Tibial nerve (tissue), 4 donors: ENCODE results near the gene RAD51D. TPM values are rescaled to one million over a fixed set of nuclear protein-coding genes. Genes with fewer than 3 reads are reported as not detected.

Experiments
- DNase-seq, 2 donors: peaks; one replicate each; pipeline ENCODE4 v3.0.0-alpha.2; 2019; ENCODE audit warnings: low spot score in 2 of 2
- H3K27ac ChIP-seq, 4 donors: fragments of 200-600 bp; sonication (generic) in 3 of 4; one replicate each; pipeline ENCODE4 v1.5.1; 2017 to 2019; ENCODE audit warnings: mild to moderate bottlenecking in 1 of 4
- H3K27me3 ChIP-seq, 2 donors: fragments of 200-600 bp; sonication (generic) in 1 of 2; one replicate each; pipeline versions ENCODE4 v1.5.1 to v1.6.0; 2017 to 2019
- H3K36me3 ChIP-seq, 3 donors: fragments of 200-600 bp; sonication (generic); one replicate each; pipeline ENCODE4 v1.5.1; 2018 to 2019
- H3K4me1 ChIP-seq, 4 donors: fragments of 200-600 bp; sonication (generic) in 3 of 4; one replicate each; pipeline ENCODE4 v1.5.1; 2017 to 2019
- H3K4me3 ChIP-seq, 4 donors: fragments of 200-600 bp; sonication (generic) in 3 of 4; one replicate each; pipeline ENCODE4 v1.5.1; 2017 to 2019; ENCODE audit warnings: mild to moderate bottlenecking in 1 of 4, moderate library complexity in 1 of 4
- H3K9me3 ChIP-seq, 4 donors: fragments of 200-600 bp; sonication (generic) in 3 of 4; one replicate each; pipeline ENCODE4 v1.5.1; 2017 to 2019
- EP300 ChIP-seq, 2 donors: sonication (generic); formaldehyde crosslinking; IDR thresholded peaks; one replicate each; pipeline ENCODE4 v1.6.1; 2017; ENCODE audit warnings: antibody characterized with exemption in 2 of 2, mild to moderate bottlenecking in 1 of 2
- POLR2A ChIP-seq, 2 donors: fragments of 450-650 bp; IDR thresholded peaks; one replicate each; pipeline ENCODE4 v1.6.1; 2017; ENCODE audit warnings: antibody characterized with exemption in 2 of 2, mild to moderate bottlenecking in 2 of 2, moderate library complexity in 2 of 2
- WGBS, 2 donors: methylation state at CpG; one replicate each; pipeline ENCODE4 v1.1.5; 2018; 5-methylcytosine and 5-hydroxymethylcytosine counted together
- total RNA-seq, 4 donors: library from RNA; depleted of rRNA; stranded (reverse); fragments of >200 nt; gene quantifications; one replicate each; pipeline ENCODE4 v1.1.0, GENCODE V29; 2016
- TF ChIP-seq, protein P1 (sequence below), 5 experiments: fragments of 200-600 bp in 3 of 5; fragments of 450-650 bp in 2 of 5; sonication (generic) in 3 of 5; IDR thresholded peaks; one replicate each; pipeline ENCODE4 v1.5.1; 2016 to 2019; ENCODE audit warnings: antibody characterized with exemption in 5 of 5, mild to moderate bottlenecking in 3 of 5, moderate library complexity in 2 of 5

Gene RAD51D
- 10 to 100 TPM in 2 of 4 donors, 1 to 10 TPM in 2; 7.5 to 19.8 (median 11.9) TPM for total RNA-seq

DNA sequence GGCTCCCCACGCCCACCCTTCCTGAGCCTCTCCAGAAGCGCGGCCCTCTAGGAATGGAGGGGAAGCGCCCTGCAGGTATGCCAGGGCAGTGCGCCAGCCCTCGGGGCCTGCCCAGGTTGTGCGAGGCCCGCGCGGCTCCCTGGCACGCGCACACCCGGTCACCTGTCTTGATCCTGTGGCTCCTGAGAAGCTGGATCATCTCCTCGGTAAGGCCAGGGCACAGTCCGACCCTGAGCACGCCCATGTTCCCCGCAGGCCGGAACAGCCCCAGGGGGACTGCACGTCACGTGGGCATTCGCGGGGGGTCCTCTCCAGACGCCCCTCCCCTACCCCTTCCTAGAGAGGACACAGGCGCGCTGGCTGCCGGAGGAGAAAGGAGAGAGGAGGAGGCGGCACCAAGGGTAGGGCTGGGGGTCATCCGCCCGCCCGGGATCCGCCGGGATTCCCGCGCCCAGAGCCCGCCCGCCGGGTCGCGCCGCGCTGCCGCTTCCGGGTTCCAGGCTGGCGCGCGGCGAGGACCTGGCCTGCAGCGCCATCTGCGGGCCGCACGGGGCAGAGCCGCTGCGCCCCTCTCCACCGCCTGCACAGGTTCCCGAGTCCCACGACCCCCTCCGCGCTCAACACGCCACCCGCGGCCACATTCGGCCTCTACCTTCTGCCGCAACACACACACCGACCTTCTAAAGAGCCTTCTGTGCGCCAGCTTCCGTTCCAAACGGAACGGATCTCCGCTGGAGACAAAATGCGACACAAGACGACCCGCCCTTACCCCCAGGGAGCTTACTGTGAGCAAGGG lies at the start of gene RAD51D:
RAD51D (minus strand) TSS at position 491 of the 796 bp plus-strand sequence; CDS start at position 244, 247 bp downstream.
- peaks cover 0 to 4% (median 0%) of the 10 kb centered on the region in 3 donors for H3K36me3 ChIP-seq
- H3K27me3 ChIP-seq = no peaks in the 10 kb centered on the region
- peak; percentile 46 to 58 for DNase-seq
- peak within 1 kb of the TSS; percentile 37 to 82 (median 78) for H3K27ac ChIP-seq
- 0 to 1% methylated on average over 43 to 53 of the region's 72 CpGs for WGBS, 2 donors
- no peaks in the 10 kb centered on the region for H3K9me3 ChIP-seq
- peaks cover 0 to 22% (median 9%) of the 10 kb centered on the region in 4 donors for H3K4me1 ChIP-seq
- TF ChIP-seq, protein P1, sequence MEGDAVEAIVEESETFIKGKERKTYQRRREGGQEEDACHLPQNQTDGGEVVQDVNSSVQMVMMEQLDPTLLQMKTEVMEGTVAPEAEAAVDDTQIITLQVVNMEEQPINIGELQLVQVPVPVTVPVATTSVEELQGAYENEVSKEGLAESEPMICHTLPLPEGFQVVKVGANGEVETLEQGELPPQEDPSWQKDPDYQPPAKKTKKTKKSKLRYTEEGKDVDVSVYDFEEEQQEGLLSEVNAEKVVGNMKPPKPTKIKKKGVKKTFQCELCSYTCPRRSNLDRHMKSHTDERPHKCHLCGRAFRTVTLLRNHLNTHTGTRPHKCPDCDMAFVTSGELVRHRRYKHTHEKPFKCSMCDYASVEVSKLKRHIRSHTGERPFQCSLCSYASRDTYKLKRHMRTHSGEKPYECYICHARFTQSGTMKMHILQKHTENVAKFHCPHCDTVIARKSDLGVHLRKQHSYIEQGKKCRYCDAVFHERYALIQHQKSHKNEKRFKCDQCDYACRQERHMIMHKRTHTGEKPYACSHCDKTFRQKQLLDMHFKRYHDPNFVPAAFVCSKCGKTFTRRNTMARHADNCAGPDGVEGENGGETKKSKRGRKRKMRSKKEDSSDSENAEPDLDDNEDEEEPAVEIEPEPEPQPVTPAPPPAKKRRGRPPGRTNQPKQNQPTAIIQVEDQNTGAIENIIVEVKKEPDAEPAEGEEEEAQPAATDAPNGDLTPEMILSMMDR (IDR thresholded peaks at IDR 0.05) = peak; percentile 94 to 99 (median 98)
- TF ChIP-seq POLR2A (IDR thresholded peaks at IDR 0.05) (no peak), EP300 (IDR thresholded peaks at IDR 0.05) (peak in 1 of 2 donors; percentile 23)
- peak within 1 kb of the TSS; percentile 71 to 81 (median 78) for H3K4me3 ChIP-seq

DNA sequence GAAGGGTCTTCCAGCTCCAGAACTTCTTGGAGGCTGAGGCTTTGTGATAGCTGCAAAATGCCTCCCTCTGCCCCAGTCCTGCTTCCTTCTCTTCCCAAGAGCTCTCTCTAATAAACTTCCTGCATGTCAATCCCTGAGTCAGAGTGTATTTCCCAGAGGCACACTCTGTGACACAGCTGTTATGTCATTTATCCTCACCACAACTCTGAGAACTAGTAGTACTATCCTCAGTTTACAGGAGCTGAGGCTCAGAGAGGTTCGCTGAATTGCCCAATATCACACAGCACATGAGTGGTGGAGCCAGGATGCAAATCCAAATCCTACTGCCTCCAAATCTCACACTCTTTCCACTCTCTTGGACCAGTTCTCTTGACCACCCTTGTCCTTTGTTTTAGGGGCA lies 48.0 kb upstream of the RAD51D start:
- 67 to 82% methylated on average over 1 of the region's 1 CpG for WGBS, 2 donors
- no peak overlapping the region for H3K4me3 ChIP-seq
- no peak overlapping the region for H3K27ac ChIP-seq
- no peaks in the 10 kb centered on the region for H3K9me3 ChIP-seq
- H3K36me3 ChIP-seq = no peaks in the 10 kb centered on the region
- no peak for DNase-seq
- TF ChIP-seq POLR2A (IDR thresholded peaks at IDR 0.05) = no peak
- TF ChIP-seq EP300 (IDR thresholded peaks at IDR 0.05) = no peak
- TF ChIP-seq, protein P1 (IDR thresholded peaks at IDR 0.05) = no peak
- no peaks in the 10 kb centered on the region for H3K27me3 ChIP-seq
- H3K4me1 ChIP-seq = no peaks in the 10 kb centered on the region

DNA sequence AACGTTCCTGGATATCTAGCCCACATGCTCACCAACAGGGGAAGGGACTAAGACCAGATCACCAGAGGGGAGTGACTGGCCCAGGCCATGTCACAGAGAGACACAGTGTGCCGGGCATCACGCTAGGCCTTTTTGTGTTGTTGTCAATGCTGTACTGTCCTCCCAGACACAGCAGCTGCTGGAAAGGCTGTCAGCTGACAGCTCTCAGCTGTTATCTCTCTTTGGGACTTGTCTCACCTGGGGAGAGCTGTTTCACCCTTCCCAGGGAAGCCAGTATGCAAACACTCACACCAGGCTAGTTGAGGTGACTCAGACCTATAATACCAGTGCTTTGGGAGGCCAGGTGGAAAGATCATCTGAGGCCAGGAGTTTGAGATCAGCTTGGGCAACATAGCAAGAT lies 47.4 kb upstream of the RAD51D start:
- no peaks in the 10 kb centered on the region for H3K9me3 ChIP-seq
- TF ChIP-seq EP300 (IDR thresholded peaks at IDR 0.05) (no peak), POLR2A (IDR thresholded peaks at IDR 0.05) (no peak)
- TF ChIP-seq, protein P1 (IDR thresholded peaks at IDR 0.05) = no peak
- H3K27me3 ChIP-seq = peaks cover 0 to 4% of the 10 kb centered on the region in 2 donors
- 44 to 67% methylated on average over 1 to 3 of the region's 3 CpGs for WGBS, 2 donors
- H3K4me3 ChIP-seq = no peak overlapping the region
- no peaks in the 10 kb centered on the region for H3K36me3 ChIP-seq
- no peak overlapping the region for H3K27ac ChIP-seq
- H3K4me1 ChIP-seq = no peaks in the 10 kb centered on the region
- no peak for DNase-seq

DNA sequence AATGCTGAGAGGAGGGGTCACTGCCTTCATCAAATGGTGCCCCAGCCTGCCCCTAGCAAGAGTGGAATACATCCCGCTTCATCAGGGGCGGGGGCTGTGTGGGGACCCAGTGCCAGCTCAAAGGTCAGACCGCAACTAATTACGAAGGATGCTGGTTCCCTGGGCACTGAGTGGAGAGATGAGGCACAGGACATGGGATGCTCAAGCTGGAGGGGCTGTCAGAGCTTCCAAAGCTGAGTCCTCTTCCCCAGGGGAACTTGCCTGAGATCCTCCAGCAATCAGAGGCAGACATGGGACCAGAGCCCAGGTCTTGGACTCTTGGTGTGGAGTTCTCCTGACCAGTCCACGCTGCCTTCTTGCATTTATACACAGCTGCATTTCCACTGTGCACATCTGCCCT lies 46.9 kb upstream of the RAD51D start:
- Histone ChIP-seq H3K36me3 (no peaks in the 10 kb centered on the region), H3K27me3 (peaks cover 0 to 7% of the 10 kb centered on the region in 2 donors), H3K4me3 (no peak overlapping the region), H3K4me1 (no peaks in the 10 kb centered on the region), H3K27ac (no peak overlapping the region), H3K9me3 (no peaks in the 10 kb centered on the region)
- 66 to 83% methylated on average over 4 to 5 of the region's 5 CpGs for WGBS, 2 donors
- no peak for DNase-seq
- TF ChIP-seq EP300 (IDR thresholded peaks at IDR 0.05) (no peak), POLR2A (IDR thresholded peaks at IDR 0.05) (no peak)
- TF ChIP-seq, protein P1 (IDR thresholded peaks at IDR 0.05) = no peak

DNA sequence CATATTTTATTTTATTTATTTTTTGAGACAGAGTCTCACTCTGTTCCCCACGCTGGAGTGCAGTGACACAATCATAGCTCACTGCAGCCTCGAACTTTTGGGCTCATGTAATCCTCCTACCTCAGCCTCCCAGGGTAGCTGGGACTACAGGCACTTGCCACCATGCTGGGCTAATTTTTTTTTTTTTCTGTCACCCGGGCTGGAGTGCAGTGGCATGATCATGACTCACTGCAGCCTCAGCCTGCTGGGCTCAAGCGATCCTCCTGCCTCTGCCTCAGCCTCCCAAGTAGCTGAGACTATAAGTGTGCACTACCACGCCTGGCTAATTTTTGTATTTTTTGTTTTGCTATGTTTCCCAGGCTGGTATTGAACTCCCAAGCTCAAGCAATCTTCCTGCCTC lies 45.1 kb upstream of the RAD51D start:
- no peak overlapping the region for H3K4me3 ChIP-seq
- H3K27ac ChIP-seq = no peak overlapping the region
- 75 to 78% methylated on average over 5 of the region's 5 CpGs for WGBS, 2 donors
- no peaks in the 10 kb centered on the region for H3K4me1 ChIP-seq
- H3K36me3 ChIP-seq = no peaks in the 10 kb centered on the region
- no peaks in the 10 kb centered on the region for H3K9me3 ChIP-seq
- TF ChIP-seq POLR2A (IDR thresholded peaks at IDR 0.05) (no peak), EP300 (IDR thresholded peaks at IDR 0.05) (no peak)
- TF ChIP-seq, protein P1 (IDR thresholded peaks at IDR 0.05) = no peak
- no peak for DNase-seq
- peaks cover 0 to 7% of the 10 kb centered on the region in 2 donors for H3K27me3 ChIP-seq
